OCI-LY1 (cell line): Measurements from ENCODE around the gene CHTF18.

Source experiments
- H2AFZ ChIP-seq: fragments of 200-600 bp; sonication (generic), shearing (Covaris generic); 2 replicates; pipeline ENCODE4 v1.6.0; 2014; ENCODE audit warnings: antibody characterized with exemption, mild to moderate bottlenecking, low read length
- H3F3A ChIP-seq: fragments of 200-600 bp; sonication (generic), shearing (Covaris generic); 2 replicates; pipeline ENCODE4 v1.6.0; 2014; ENCODE audit warnings: mild to moderate bottlenecking, antibody characterized with exemption, low read length, moderate library complexity; ENCODE audit not compliant: insufficient read depth
- H3K27ac ChIP-seq: fragments of 200-600 bp; sonication (generic); 2 replicates; pipeline ENCODE4 v1.5.1; 2014; ENCODE audit warnings: low read length, mixed run types, mild to moderate bottlenecking, low read depth; ENCODE audit not compliant: poor library complexity, severe bottlenecking
- H3K27me3 ChIP-seq: fragments of 200-600 bp; sonication (generic); 2 replicates; pipeline ENCODE4 v1.6.0; 2014; ENCODE audit warnings: antibody characterized with exemption, mild to moderate bottlenecking, low read length, moderate library complexity; ENCODE audit not compliant: insufficient read depth
- H3K36me3 ChIP-seq: fragments of 200-600 bp; sonication (generic); 2 replicates; pipeline ENCODE4 v1.6.1; 2014; ENCODE audit warnings: mild to moderate bottlenecking, antibody characterized with exemption, low read length, moderate library complexity, mixed read lengths; ENCODE audit not compliant: insufficient read depth
- H3K4me1 ChIP-seq: fragments of 200-600 bp; sonication (generic); 2 replicates; pipeline ENCODE4 v1.5.1; 2014; ENCODE audit warnings: mild to moderate bottlenecking, low read length, moderate library complexity; ENCODE audit not compliant: insufficient read depth, severe bottlenecking
- H3K4me2 ChIP-seq: fragments of 200-600 bp; sonication (generic), shearing (Covaris generic); 2 replicates; pipeline ENCODE4 v1.6.1; 2014; ENCODE audit warnings: low read length
- H3K4me3 ChIP-seq: fragments of 200-600 bp; sonication (generic); 2 replicates; pipeline ENCODE4 v1.5.1; 2014; ENCODE audit warnings: low read length, low read depth, mild to moderate bottlenecking, mixed read lengths; ENCODE audit not compliant: poor library complexity, severe bottlenecking
- H3K79me2 ChIP-seq: fragments of 200-600 bp; shearing (Covaris generic); 2 replicates; pipeline ENCODE4 v1.6.1; 2016; ENCODE audit warnings: mixed run types, low read length, mixed read lengths; ENCODE audit not compliant: insufficient read depth
- H3K9ac ChIP-seq: fragments of 200-600 bp; sonication (generic), shearing (Covaris generic); 2 replicates; pipeline ENCODE4 v1.6.1; 2014; ENCODE audit warnings: mild to moderate bottlenecking, low read length, mixed read lengths
- H3K9me2 ChIP-seq: fragments of 200-600 bp; sonication (generic), shearing (Covaris generic); 2 replicates; pipeline ENCODE4 v1.6.1; 2014; ENCODE audit warnings: low read depth, mild to moderate bottlenecking, low read length, mixed read lengths
- H3K9me3 ChIP-seq: fragments of 200-600 bp; shearing (Covaris generic); 2 replicates; pipeline ENCODE4 v1.6.1; 2014; ENCODE audit warnings: low read length, mixed read lengths
- H4K20me1 ChIP-seq: fragments of 200-600 bp; sonication (generic), shearing (Covaris generic); 2 replicates; pipeline ENCODE4 v1.6.0; 2016; ENCODE audit warnings: mild to moderate bottlenecking, low read length; ENCODE audit not compliant: insufficient read depth
- EZH2 ChIP-seq: fragments of 200-600 bp; sonication (generic), shearing (Covaris generic); IDR thresholded peaks from 2 replicates; pipeline ENCODE4 v1.8.0; 2017; ENCODE audit warnings: borderline replicate concordance, mixed run types, mild to moderate bottlenecking, antibody characterized with exemption, low read length, moderate library complexity, mixed read lengths
- TF ChIP-seq, protein P1 (sequence below): fragments of 200-600 bp; sonication (generic), shearing (Covaris generic); IDR thresholded peaks from 2 replicates; pipeline ENCODE4 v1.5.1; 2017; ENCODE audit warnings: mild to moderate bottlenecking, antibody characterized with exemption, low read length, moderate library complexity, mixed read lengths

CHTF18 gene

DNA sequence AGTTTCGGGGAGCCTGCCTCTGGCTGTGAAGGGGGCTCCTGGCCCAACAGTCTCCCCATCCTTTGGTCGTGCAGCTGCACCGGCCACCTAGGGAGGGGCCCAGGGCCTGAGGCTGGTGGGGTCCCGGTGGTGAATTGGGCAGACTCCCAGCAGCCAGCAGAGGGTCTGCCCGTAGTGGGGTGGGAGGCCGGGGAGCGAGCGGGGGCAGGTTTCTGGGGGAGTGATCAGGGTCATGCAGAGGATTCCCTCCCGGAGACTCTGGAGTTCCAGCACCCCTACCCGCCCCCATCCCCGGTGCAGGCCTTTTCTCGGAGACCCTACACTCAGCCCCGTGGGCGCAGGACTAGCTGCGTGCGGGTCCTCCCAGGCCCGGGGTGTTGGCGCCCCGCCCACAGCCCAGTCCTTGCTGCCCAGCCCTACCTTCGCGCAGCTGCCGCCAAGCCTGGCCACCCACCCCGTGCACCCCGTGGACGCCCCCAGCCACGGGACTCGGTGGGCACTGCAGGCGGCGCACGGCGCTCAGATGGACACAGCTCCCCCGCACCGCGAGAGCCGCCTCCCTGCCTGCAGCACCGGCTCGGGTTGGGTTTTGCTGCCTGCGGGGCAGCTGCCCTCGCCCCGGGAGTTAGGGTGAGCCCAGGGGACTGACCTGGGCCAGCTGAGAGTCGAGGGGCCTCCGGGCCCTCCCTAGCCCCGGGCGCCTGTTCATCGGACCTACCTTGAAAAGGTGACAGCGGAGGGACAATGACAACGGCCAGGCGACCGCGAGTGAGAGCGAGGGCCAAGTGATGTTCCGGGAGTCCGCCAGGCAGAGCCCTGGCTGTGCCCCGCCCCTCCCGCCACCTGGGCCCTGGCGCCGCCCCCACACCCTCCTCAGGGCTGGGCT is 11.8 kb downstream of the CHTF18 start, which contains the start of gene GNG13:
GNG13 (minus strand) TSS at position 787 of the 886 bp plus-strand sequence. CDS start 1,657 bp downstream, outside the sequence.
- no peak within 1 kb of the TSS for H3K4me3 ChIP-seq
- no peak within 1 kb of the TSS for H3K4me2 ChIP-seq
- peaks cover 13% of the 10 kb centered on the region; the same call in 1 of the 2 replicates for H3K27me3 ChIP-seq
- no peak for TF ChIP-seq EZH2
- TF ChIP-seq, protein P1, sequence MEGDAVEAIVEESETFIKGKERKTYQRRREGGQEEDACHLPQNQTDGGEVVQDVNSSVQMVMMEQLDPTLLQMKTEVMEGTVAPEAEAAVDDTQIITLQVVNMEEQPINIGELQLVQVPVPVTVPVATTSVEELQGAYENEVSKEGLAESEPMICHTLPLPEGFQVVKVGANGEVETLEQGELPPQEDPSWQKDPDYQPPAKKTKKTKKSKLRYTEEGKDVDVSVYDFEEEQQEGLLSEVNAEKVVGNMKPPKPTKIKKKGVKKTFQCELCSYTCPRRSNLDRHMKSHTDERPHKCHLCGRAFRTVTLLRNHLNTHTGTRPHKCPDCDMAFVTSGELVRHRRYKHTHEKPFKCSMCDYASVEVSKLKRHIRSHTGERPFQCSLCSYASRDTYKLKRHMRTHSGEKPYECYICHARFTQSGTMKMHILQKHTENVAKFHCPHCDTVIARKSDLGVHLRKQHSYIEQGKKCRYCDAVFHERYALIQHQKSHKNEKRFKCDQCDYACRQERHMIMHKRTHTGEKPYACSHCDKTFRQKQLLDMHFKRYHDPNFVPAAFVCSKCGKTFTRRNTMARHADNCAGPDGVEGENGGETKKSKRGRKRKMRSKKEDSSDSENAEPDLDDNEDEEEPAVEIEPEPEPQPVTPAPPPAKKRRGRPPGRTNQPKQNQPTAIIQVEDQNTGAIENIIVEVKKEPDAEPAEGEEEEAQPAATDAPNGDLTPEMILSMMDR: no peak
- no peaks in the 10 kb centered on the region for H3F3A ChIP-seq
- no peaks in the 10 kb centered on the region for H3K4me1 ChIP-seq
- H3K79me2 ChIP-seq: no peaks in the 10 kb centered on the region
- H3K27ac ChIP-seq: no peak within 1 kb of the TSS
- no peaks in the 10 kb centered on the region for H3K9me2 ChIP-seq
- H4K20me1 ChIP-seq: no peaks in the 10 kb centered on the region
- H3K36me3 ChIP-seq: peaks cover 22% of the 10 kb centered on the region
- no peak within 1 kb of the TSS for H3K9ac ChIP-seq
- H3K9me3 ChIP-seq: no peaks in the 10 kb centered on the region
- no peak within 1 kb of the TSS for H2AFZ ChIP-seq

GRCh38 chr16:800834-801511 is 12.6 kb downstream of the CHTF18 start:
- Histone ChIP-seq H3K9me2 (no peaks in the 10 kb centered on the region), H3K4me3 (no peak overlapping the region), H3K27me3 (peaks cover 13% of the 10 kb centered on the region; the same call in 1 of the 2 replicates), H2AFZ (no peak overlapping the region), H4K20me1 (no peaks in the 10 kb centered on the region), H3K79me2 (no peaks in the 10 kb centered on the region), H3K9ac (no peak overlapping the region), H3K27ac (no peak overlapping the region), H3F3A (no peaks in the 10 kb centered on the region), H3K4me1 (no peaks in the 10 kb centered on the region), H3K4me2 (no peak overlapping the region), H3K36me3 (peaks cover 21% of the 10 kb centered on the region), H3K9me3 (no peaks in the 10 kb centered on the region)
- TF ChIP-seq, protein P1: no peak
- TF ChIP-seq EZH2: no peak

- no peak overlapping the region for H3K9ac ChIP-seq
- H2AFZ ChIP-seq: no peak overlapping the region
- peaks cover 13% of the 10 kb centered on the region; the same call in 1 of the 2 replicates for H3K27me3 ChIP-seq
- no peak for TF ChIP-seq EZH2
- TF ChIP-seq, protein P1: no peak
- H3K4me2 ChIP-seq: no peak overlapping the region
- no peaks in the 10 kb centered on the region for H3K4me1 ChIP-seq
- no peak overlapping the region for H3K4me3 ChIP-seq
- H3K36me3 ChIP-seq: peaks cover 13% of the 10 kb centered on the region
- H3K9me3 ChIP-seq: no peaks in the 10 kb centered on the region
- no peaks in the 10 kb centered on the region for H3F3A ChIP-seq
- no peak overlapping the region for H3K27ac ChIP-seq
- no peaks in the 10 kb centered on the region for H3K79me2 ChIP-seq
- H4K20me1 ChIP-seq: no peaks in the 10 kb centered on the region
- no peaks in the 10 kb centered on the region for H3K9me2 ChIP-seq
Measured at GRCh38 chr16:801584-802363, 13.4 kb downstream of the CHTF18 start.
